Gastrocnemius medialis (tissue), 4 donors: ENCODE measurements around the gene PADI3. TPM values are rescaled to one million over a fixed set of nuclear protein-coding genes. Genes with fewer than 3 reads are reported as not detected.
"Not testable (repeated sequence)": the region's sequence is repeated elsewhere in the genome, so short reads cannot be mapped to it uniquely, and the experiment has no call there.

ENCODE experiments used
- ATAC-seq, 2 donors: fragments of 150-250 bp; one replicate each; pipeline ENCODE4 v1.9.1; 2016
- DNase-seq, 2 donors: peaks; one replicate each; pipeline ENCODE4 v3.0.0-alpha.2; 2019
- H3K27ac ChIP-seq, 4 donors: fragments of 200-600 bp; sonication (generic); 1 replicate in 1 of 4; 2 replicates in 3 of 4; pipeline ENCODE4 v1.5.1; 2016 to 2018; ENCODE audit warnings: mild to moderate bottlenecking in 2 of 4, moderate library complexity in 1 of 4
- H3K27me3 ChIP-seq, 3 donors: fragments of 200-600 bp; sonication (generic) in 2 of 3; 1 replicate in 1 of 3; 2 replicates in 2 of 3; pipeline versions ENCODE4 v1.5.1 to v1.6.0; 2016 to 2019; ENCODE audit warnings: mild to moderate bottlenecking in 1 of 3, moderate library complexity in 1 of 3
- H3K36me3 ChIP-seq, 2 donors: fragments of 200-600 bp; sonication (generic) in 1 of 2; one replicate each; pipeline ENCODE4 v1.5.1; 2017 to 2018
- H3K4me1 ChIP-seq, 2 donors: fragments of 200-600 bp; sonication (generic) in 1 of 2; one replicate each; pipeline ENCODE4 v1.5.1; 2016 to 2017; ENCODE audit warnings: mild to moderate bottlenecking in 2 of 2
- H3K4me3 ChIP-seq, 4 donors: fragments of 200-600 bp; sonication (generic) in 3 of 4; 1 replicate in 1 of 4; 2 replicates in 3 of 4; pipeline ENCODE4 v1.5.1; 2016 to 2019; ENCODE audit warnings: mild to moderate bottlenecking in 2 of 4
- H3K9me3 ChIP-seq, 3 donors: fragments of 200-600 bp; sonication (generic) in 2 of 3; 1 replicate in 1 of 3; 2 replicates in 2 of 3; pipeline ENCODE4 v1.5.1; 2016 to 2019
- CTCF ChIP-seq, 5 experiments: fragments of 450-650 bp in 3 of 5; fragments of 200-600 bp in 2 of 5; sonication (generic) in 2 of 5; IDR thresholded peaks in 4 of 5; conservative IDR thresholded peaks in 1 of 5; 1 replicate in 4 of 5; 2 replicates in 1 of 5; pipeline ENCODE4 v1.5.1; 2016 to 2019; ENCODE audit warnings: antibody characterized with exemption in 5 of 5, mild to moderate bottlenecking in 3 of 5, moderate library complexity in 3 of 5
- POLR2A ChIP-seq, 2 donors: fragments of 450-650 bp; IDR thresholded peaks; one replicate each; pipeline ENCODE4 v1.6.1; 2017; ENCODE audit warnings: antibody characterized with exemption in 2 of 2, mild to moderate bottlenecking in 2 of 2, moderate library complexity in 2 of 2
- in situ Hi-C, 4 donors: fragments of 200-750 bp; cut with MboI; loops; one replicate each; pipeline versions ENCODE4 v1.15.0 to v1.8.0; 2017; ENCODE audit warnings: low sequenced_read_pairs in 4 of 4
- intact Hi-C: fragments of 100-400 bp; cut with DNase I; formaldehyde crosslinking; loops from one replicate; pipeline ENCODE4 v1.15.1; 2023; ENCODE audit warnings: low total_unique reads
- total RNA-seq, 4 donors: library from RNA; depleted of rRNA; stranded (reverse); fragments of >200 nt; gene quantifications; one replicate each; pipeline versions ENCODE4 v1.1.0 to v1.2.3, GENCODE V29; 2016

The PADI3 gene
- total RNA-seq, 4 donors from 2014 or later: not detected

GRCh38 chr1:17237561-17237903, 11.4 kb upstream of the PADI3 start:
- in situ Hi-C loops (loop anchor here (5.0 kb wide), 2 partner anchors 110 to 175 kb away; no protein-coding TSS in a partner anchor), intact Hi-C loops (loop anchor here (1.0 kb wide), 2 partner anchors 112 to 178 kb away; no protein-coding TSS in a partner anchor)
- ATAC-seq (no peak), DNase-seq (no peak)
- Histone ChIP-seq H3K4me1 (peaks cover 0 to 9% of the 10 kb centered on the region in 2 donors), H3K27me3 (peaks cover 0 to 2% (median 0%) of the 10 kb centered on the region in 3 donors), H3K4me3 (no peak overlapping the region), H3K36me3 (no peaks in the 10 kb centered on the region), H3K27ac (no peak overlapping the region), H3K9me3 (no peaks in the 10 kb centered on the region)
- TF ChIP-seq CTCF (IDR thresholded peaks at IDR 0.05 in 4 of 5, conservative IDR thresholded peaks at IDR 0.05 in 1 of 5) (no peak), POLR2A (IDR thresholded peaks at IDR 0.05) (no peak)

GRCh38 chr1:17239420-17239819, 9.5 kb upstream of the PADI3 start:
- in situ Hi-C loops (loop anchor here (5.0 kb wide), 2 partner anchors 112 to 177 kb away; no protein-coding TSS in a partner anchor), intact Hi-C loops (no loop called here)
- Histone ChIP-seq H3K4me1 (peaks cover 0 to under 1% of the 10 kb centered on the region in 2 donors), H3K9me3 (no peaks in the 10 kb centered on the region), H3K36me3 (no peaks in the 10 kb centered on the region), H3K27ac (no peak overlapping the region), H3K27me3 (peaks cover 0 to 2% (median 0%) of the 10 kb centered on the region in 3 donors), H3K4me3 (no peak overlapping the region)
- TF ChIP-seq POLR2A (IDR thresholded peaks at IDR 0.05) (no peak), CTCF (IDR thresholded peaks at IDR 0.05 in 4 of 5, conservative IDR thresholded peaks at IDR 0.05 in 1 of 5) (no peak)
- DNase-seq (no peak), ATAC-seq (no peak)

GRCh38 chr1:17241011-17241779, 7.7 kb upstream of the PADI3 start:
- H3K36me3 ChIP-seq, ATAC-seq, intact Hi-C loops, in situ Hi-C loops, DNase-seq, H3K4me3 ChIP-seq, H3K9me3 ChIP-seq, H3K27me3 ChIP-seq, H3K4me1 ChIP-seq, H3K27ac ChIP-seq: not testable (repeated sequence)

GRCh38 chr1:17241780-17242074, 7.2 kb upstream of the PADI3 start:
- ATAC-seq, H3K4me3 ChIP-seq, H3K27me3 ChIP-seq, DNase-seq, in situ Hi-C loops, H3K4me1 ChIP-seq, H3K9me3 ChIP-seq, H3K27ac ChIP-seq, H3K36me3 ChIP-seq, intact Hi-C loops: not testable (repeated sequence)

GRCh38 chr1:17243274-17243673, 5.6 kb upstream of the PADI3 start:
- Histone ChIP-seq H3K36me3 (no peaks in the 10 kb centered on the region), H3K9me3 (no peaks in the 10 kb centered on the region), H3K4me3 (no peak overlapping the region), H3K27me3 (peaks cover 0 to 2% (median 0%) of the 10 kb centered on the region in 3 donors), H3K27ac (no peak overlapping the region), H3K4me1 (no peaks in the 10 kb centered on the region)
- in situ Hi-C loops: no loop called here
- ATAC-seq (no peak), DNase-seq (no peak)
- no peak for TF ChIP-seq CTCF (IDR thresholded peaks at IDR 0.05 in 4 of 5, conservative IDR thresholded peaks at IDR 0.05 in 1 of 5)
- TF ChIP-seq POLR2A (IDR thresholded peaks at IDR 0.05): no peak
- intact Hi-C loops: no loop called here
